Measurements from ENCODE around the gene ZNF135. TPM values are rescaled to one million over a fixed set of nuclear protein-coding genes. Genes with fewer than 3 reads are reported as not detected.
A peak's percentile ranks its signal among the peaks of the same experiment; 100 is the strongest.

ZNF135 gene
- total and polyA plus RNA-seq, 2 of the 13 experiments (the other 11 are each of a cell fraction or from before 2014, with no cell fraction given), result not detected

DNA sequence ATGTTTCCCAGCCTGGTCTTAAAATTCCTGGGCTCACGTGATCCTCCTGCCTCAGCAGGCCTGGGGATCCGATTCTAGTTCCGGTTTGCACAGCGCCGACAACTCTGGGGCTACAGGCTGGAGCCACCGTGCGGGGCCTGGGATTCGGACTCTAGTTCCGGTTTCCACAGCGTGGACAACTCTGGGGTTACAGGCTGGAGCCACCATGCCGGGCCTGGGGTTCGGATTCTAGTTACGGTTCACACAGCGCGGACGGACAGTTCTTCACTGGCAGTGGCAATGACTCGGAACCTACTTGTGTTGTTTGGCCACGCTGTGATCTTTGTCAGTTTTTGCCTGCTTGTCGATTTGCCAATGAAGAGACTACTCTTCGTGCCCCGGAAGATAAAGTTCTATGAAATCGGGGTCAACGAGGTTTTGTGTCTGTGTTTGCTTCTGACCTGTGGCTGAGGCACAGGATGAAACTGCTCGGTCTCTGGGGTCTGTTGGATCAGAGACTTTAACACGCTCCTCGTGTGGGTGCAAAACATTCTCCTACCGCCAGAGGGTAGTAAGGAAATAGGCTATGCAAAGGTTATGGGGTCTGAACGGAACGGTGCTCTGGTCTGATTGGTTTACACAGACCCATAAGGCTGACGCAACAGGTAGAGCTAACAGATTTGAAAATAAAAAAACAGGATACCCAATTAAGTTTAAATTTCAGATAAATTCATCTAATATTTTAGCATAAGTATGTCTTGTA, 37.4 kb upstream of the ZNF135 start:
- peak; percentile 75 for ATAC-seq
- DNase-seq (ENCODE audit: low spot score), result peak; percentile 53
- H4K20me1 ChIP-seq (ENCODE audit: insufficient read depth, low read length), result no peaks in the 10 kb centered on the region
- in situ Hi-C loops (cut with HindIII; ENCODE audit: extremely low pct_ligation_motif_present, low pct_unique_long_range_greater_than_20kb), result no loop called here
- H3K36me3 ChIP-seq (replicated peaks in 1 of 2; ENCODE audit: control insufficient read depth in 1 of 2, insufficient read depth in 2 of 2, low read length in 2 of 2), result no peaks in the 10 kb centered on the region
- H3K27ac ChIP-seq (ENCODE audit: extremely low read length, insufficient read depth, low read length), result no peak overlapping the region
- peak overlapping the region; percentile 32; the same call in 1 of the 2 replicates for H3K4me2 ChIP-seq (ENCODE audit: low read depth, low read length)
- H2AFZ ChIP-seq (ENCODE audit: low read length), result no peak overlapping the region
- no peak for FAIRE-seq
- no peaks in the 10 kb centered on the region for H3K27me3 ChIP-seq (ENCODE audit: control insufficient read depth in 1 of 2, insufficient read depth in 2 of 2, low read length in 2 of 2)
- no peaks in the 10 kb centered on the region for H3K4me1 ChIP-seq (ENCODE audit: insufficient read depth, low read length)
- H3K9me3 ChIP-seq (ENCODE audit: low read length), result peaks cover 50% of the 10 kb centered on the region
- WGBS (ENCODE audit: low lambda C conversion rate), result 56% methylated on average over 27 of the region's 30 CpGs
- BruUV-seq (replicated peaks), result no TSS peak
- H3K9ac ChIP-seq (ENCODE audit: insufficient read depth, low read depth, low read length), result no peak overlapping the region
- ChIA-PET CTCF (ENCODE audit: low intra/inter-chr PET ratio, low total read pairs) (interaction anchor here (1.6 kb wide), 1 partner anchor 133 kb away, joined by 11 read pairs; no protein-coding TSS in a partner anchor), POLR2A (interaction anchor here (0.8 to 0.9 kb wide), 2 partner anchors 129 to 132 kb away, joined by 3 read pairs; partner anchors contain the start of gene ZNF329)
- H3K4me3 ChIP-seq (replicated peaks in 1 of 3; ENCODE audit: insufficient read depth in 1 of 3, low read depth in 2 of 3, low read length in 3 of 3), result no peak overlapping the region
- no peaks in the 10 kb centered on the region for H3K79me2 ChIP-seq (ENCODE audit: insufficient read depth, low read length)
- intact Hi-C loops (cut with micrococcal nuclease; ENCODE audit: unreplicated experiment), result loop anchor here (1.0 kb wide), 1 partner anchor 134 kb away; no protein-coding TSS in a partner anchor
- peak; percentile 87 for TF ChIP-seq THAP11 (CRISPR knock-in tag; IDR thresholded peaks at IDR 0.05)
- no peak for TF ChIP-seq TEAD2 (CRISPR knock-in tag; IDR thresholded peaks at IDR 0.05)
- peak; percentile 54 for TF ChIP-seq CEBPG (CRISPR knock-in tag; IDR thresholded peaks at IDR 0.05)
- no peak for TF ChIP-seq KDM5B (CRISPR knock-in tag; IDR thresholded peaks at IDR 0.05; ENCODE audit: borderline replicate concordance)
- peak; percentile 10; the same call in 1 of the 2 replicates for TF ChIP-seq GABPB1 (CRISPR knock-in tag; IDR thresholded peaks at IDR 0.05)
- TF ChIP-seq ZFP1 (CRISPR knock-in tag; IDR thresholded peaks at IDR 0.05), result no peak
- peak; percentile 34; the same call in 1 of the 2 replicates for TF ChIP-seq ZMYM4 (CRISPR knock-in tag; IDR thresholded peaks at IDR 0.05)
- TF ChIP-seq IKZF4 (CRISPR knock-in tag; IDR thresholded peaks at IDR 0.05; ENCODE audit: borderline replicate concordance, low read depth, not compliant biosample characterization), result no peak
- no peak for TF ChIP-seq MXI1 (IDR thresholded peaks at IDR 0.05; ENCODE audit: borderline replicate concordance, low read depth, low read length)
- TF ChIP-seq, protein P1, sequence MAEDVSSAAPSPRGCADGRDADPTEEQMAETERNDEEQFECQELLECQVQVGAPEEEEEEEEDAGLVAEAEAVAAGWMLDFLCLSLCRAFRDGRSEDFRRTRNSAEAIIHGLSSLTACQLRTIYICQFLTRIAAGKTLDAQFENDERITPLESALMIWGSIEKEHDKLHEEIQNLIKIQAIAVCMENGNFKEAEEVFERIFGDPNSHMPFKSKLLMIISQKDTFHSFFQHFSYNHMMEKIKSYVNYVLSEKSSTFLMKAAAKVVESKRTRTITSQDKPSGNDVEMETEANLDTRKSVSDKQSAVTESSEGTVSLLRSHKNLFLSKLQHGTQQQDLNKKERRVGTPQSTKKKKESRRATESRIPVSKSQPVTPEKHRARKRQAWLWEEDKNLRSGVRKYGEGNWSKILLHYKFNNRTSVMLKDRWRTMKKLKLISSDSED (CRISPR knock-in tag; IDR thresholded peaks at IDR 0.05), result no peak
- TF ChIP-seq SMC3 (IDR thresholded peaks at IDR 0.05; ENCODE audit: low read length), result peak; percentile 27; the same call in 1 of the 2 replicates
- no peak for TF ChIP-seq ZKSCAN5 (CRISPR knock-in tag; IDR thresholded peaks at IDR 0.05)
- no peak for TF ChIP-seq GABPA (IDR thresholded peaks at IDR 0.05; ENCODE audit: low read depth, low read length)
- TF ChIP-seq GABPA (CRISPR knock-in tag; IDR thresholded peaks at IDR 0.05; ENCODE audit: low read depth), result peak; percentile 43; the same call in 1 of the 2 replicates
- TF ChIP-seq, protein P2, sequence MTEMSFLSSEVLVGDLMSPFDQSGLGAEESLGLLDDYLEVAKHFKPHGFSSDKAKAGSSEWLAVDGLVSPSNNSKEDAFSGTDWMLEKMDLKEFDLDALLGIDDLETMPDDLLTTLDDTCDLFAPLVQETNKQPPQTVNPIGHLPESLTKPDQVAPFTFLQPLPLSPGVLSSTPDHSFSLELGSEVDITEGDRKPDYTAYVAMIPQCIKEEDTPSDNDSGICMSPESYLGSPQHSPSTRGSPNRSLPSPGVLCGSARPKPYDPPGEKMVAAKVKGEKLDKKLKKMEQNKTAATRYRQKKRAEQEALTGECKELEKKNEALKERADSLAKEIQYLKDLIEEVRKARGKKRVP (CRISPR knock-in tag; IDR thresholded peaks at IDR 0.05), result peak in 1 of 2 experiments; percentile 80; a peak in 2 of 4 replicates
- TF ChIP-seq, protein P3, sequence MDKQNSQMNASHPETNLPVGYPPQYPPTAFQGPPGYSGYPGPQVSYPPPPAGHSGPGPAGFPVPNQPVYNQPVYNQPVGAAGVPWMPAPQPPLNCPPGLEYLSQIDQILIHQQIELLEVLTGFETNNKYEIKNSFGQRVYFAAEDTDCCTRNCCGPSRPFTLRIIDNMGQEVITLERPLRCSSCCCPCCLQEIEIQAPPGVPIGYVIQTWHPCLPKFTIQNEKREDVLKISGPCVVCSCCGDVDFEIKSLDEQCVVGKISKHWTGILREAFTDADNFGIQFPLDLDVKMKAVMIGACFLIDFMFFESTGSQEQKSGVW (CRISPR knock-in tag; IDR thresholded peaks at IDR 0.05; ENCODE audit: borderline replicate concordance), result no peak

All from HepG2 (cell line).